ENCODE measurements around the gene RPH3AL.

RPH3AL gene

DNA sequence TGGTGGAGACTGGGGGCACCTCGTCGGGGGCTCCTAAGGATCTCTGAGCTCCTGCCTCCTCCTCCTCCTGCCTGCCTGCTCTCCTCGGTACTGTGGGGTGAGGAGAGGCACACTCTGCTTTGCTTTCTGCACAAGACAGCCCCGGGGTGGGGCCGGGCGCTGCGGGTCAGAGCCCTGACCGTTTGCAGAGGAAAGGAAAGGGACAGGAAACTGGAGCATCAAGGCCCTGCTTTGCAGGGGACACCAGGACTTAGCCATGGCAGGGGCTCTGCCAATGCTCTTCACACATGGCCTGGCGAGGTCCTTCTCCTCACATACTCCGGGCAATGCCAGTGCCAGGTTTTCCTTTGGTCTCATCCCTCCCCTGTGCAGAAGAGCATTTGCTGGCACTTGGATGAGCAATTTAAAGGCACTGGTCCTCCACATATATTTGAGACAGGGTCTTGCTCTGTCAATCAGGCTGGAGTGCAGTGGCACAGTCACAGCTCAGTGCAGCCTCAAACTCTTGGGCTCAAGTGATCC is 147.4 kb downstream of the RPH3AL start:
- no peak for TF ChIP-seq ZNF555 (tag by site-specific recombination; conservative IDR thresholded peaks at IDR 0.05)
- no peak for TF ChIP-seq ZNF37A (tag by site-specific recombination; IDR thresholded peaks at IDR 0.05)
- TF ChIP-seq ZNF10 (tag by site-specific recombination; IDR thresholded peaks at IDR 0.05) = no peak
- no peak for TF ChIP-seq ZNF623 (tag by site-specific recombination; IDR thresholded peaks at IDR 0.05)
- TF ChIP-seq REPIN1 (tag by site-specific recombination; IDR thresholded peaks at IDR 0.05; ENCODE audit: low read depth) = no peak
- no peak for TF ChIP-seq KLF1 (tag by site-specific recombination; IDR thresholded peaks at IDR 0.05)
- TF ChIP-seq ZIC2 (tag by site-specific recombination; IDR thresholded peaks at IDR 0.05) = no peak
- TF ChIP-seq ZNF366 (tag by site-specific recombination; conservative IDR thresholded peaks at IDR 0.05) = no peak
- no peak for TF ChIP-seq ZNF747 (tag by site-specific recombination; IDR thresholded peaks at IDR 0.05)
- no peak for TF ChIP-seq ZNF677 (tag by site-specific recombination; IDR thresholded peaks at IDR 0.05)
- TF ChIP-seq KLF7 (tag by site-specific recombination; IDR thresholded peaks at IDR 0.05; ENCODE audit: borderline replicate concordance) = no peak
- no peak for TF ChIP-seq SCRT2 (tag by site-specific recombination; IDR thresholded peaks at IDR 0.05)
- TF ChIP-seq GLIS2 (tag by site-specific recombination; IDR thresholded peaks at IDR 0.05) = no peak
- TF ChIP-seq ZFP37 (tag by site-specific recombination; IDR thresholded peaks at IDR 0.05) = no peak
- TF ChIP-seq, protein P1, sequence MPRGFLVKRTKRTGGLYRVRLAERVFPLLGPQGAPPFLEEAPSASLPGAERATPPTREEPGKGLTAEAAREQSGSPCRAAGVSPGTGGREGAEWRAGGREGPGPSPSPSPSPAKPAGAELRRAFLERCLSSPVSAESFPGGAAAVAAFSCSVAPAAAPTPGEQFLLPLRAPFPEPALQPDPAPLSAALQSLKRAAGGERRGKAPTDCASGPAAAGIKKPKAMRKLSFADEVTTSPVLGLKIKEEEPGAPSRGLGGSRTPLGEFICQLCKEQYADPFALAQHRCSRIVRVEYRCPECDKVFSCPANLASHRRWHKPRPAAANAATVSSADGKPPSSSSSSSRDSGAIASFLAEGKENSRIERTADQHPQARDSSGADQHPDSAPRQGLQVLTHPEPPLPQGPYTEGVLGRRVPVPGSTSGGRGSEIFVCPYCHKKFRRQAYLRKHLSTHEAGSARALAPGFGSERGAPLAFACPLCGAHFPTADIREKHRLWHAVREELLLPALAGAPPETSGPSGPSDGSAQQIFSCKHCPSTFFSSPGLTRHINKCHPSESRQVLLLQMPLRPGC (tag by site-specific recombination; IDR thresholded peaks at IDR 0.05) = no peak
- TF ChIP-seq ZNF16 (tag by site-specific recombination; IDR thresholded peaks at IDR 0.05; ENCODE audit: low read depth) = no peak
- TF ChIP-seq ZNF791 (tag by site-specific recombination; IDR thresholded peaks at IDR 0.05) = no peak
- no peak for TF ChIP-seq ZNF514 (tag by site-specific recombination; IDR thresholded peaks at IDR 0.05)
- TF ChIP-seq ZSCAN30 (tag by site-specific recombination; IDR thresholded peaks at IDR 0.05) = no peak
- TF ChIP-seq ZBTB21 (tag by site-specific recombination; IDR thresholded peaks at IDR 0.05) = no peak
- Histone ChIP-seq H3K4me3 (ENCODE audit: low read depth, low read length) (no peak overlapping the region), H3K4me1 (ENCODE audit: control insufficient read depth, insufficient read depth, low read length) (no peaks in the 10 kb centered on the region), H3K9me3 (ENCODE audit: control insufficient read depth, insufficient read depth, low read depth, low read length) (no peaks in the 10 kb centered on the region), H3K36me3 (ENCODE audit: control insufficient read depth in 2 of 2, insufficient read depth in 1 of 2, low read length in 2 of 2) (no peaks in the 10 kb centered on the region), H3K27ac (ENCODE audit: extremely low read depth, low read depth, low read length) (no peak overlapping the region)
- CTCF ChIA-PET = no interaction called here
- POLR2A ChIA-PET = interaction anchor here (0.7 kb wide), 1 partner anchor 19 kb away, joined by 3 read pairs; no protein-coding TSS in a partner anchor

DNA sequence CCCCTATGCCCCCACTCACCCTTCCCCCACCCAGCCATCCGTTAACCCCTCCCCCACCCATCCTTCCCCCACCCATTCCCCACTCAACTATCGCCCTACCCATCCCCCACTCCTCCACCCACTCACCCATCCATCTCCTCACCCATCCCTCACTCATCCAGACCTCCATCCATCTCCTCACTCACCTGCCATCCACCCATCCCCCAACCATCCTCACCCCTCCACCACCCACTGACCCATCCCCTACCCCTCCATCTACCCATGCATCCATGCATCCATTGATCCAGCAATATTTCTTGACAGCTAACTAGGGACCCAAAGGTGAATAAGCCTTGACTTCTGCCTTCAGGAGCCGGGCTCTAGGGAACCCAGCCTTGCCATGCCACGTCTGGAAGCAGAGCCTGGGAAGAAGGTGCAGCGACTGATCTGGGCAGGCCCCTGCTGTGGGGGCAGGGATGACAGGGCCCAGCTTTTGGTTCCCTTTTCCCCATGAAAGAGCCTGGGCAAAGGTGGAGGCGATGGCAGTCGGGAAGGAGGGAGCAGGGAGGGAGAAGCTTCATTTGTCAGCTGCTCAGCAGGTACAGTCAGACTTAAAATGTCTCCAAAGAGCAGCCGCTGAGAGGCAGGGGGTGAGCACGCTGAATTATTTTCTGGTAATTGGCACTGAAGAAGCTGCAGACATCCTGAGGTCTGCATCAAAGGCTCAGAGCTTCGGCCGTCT is 148.0 kb downstream of the RPH3AL start:
- Histone ChIP-seq H3K4me1 (ENCODE audit: control insufficient read depth, insufficient read depth, low read length) (no peaks in the 10 kb centered on the region), H3K9me3 (ENCODE audit: control insufficient read depth, insufficient read depth, low read depth, low read length) (no peaks in the 10 kb centered on the region), H3K4me3 (ENCODE audit: low read depth, low read length) (no peak overlapping the region), H3K27ac (ENCODE audit: extremely low read depth, low read depth, low read length) (no peak overlapping the region), H3K36me3 (ENCODE audit: control insufficient read depth in 2 of 2, insufficient read depth in 1 of 2, low read length in 2 of 2) (no peaks in the 10 kb centered on the region)
- CTCF ChIA-PET = no interaction called here
- TF ChIP-seq ZNF433 (tag by site-specific recombination; IDR thresholded peaks at IDR 0.05; ENCODE audit: low read depth) (no peak), YY1 (tag by site-specific recombination; IDR thresholded peaks at IDR 0.05) (no peak), EGR2 (tag by site-specific recombination; IDR thresholded peaks at IDR 0.05; ENCODE audit: low read depth) (peak; percentile 60; the same call in 1 of the 2 replicates), ZFHX2 (tag by site-specific recombination; conservative IDR thresholded peaks at IDR 0.05) (peak; percentile 37)
- POLR2A ChIA-PET = interaction anchor here (0.7 kb wide), 1 partner anchor 18 kb away, joined by 3 read pairs; no protein-coding TSS in a partner anchor
